AG04450 (cell line): ENCODE data around the gene ELFN1. TPM values are rescaled to one million over a fixed set of nuclear protein-coding genes. Genes with fewer than 3 reads are reported as not detected.

Experiments
- CTCF ChIA-PET: fragments of 300-600, 350-600 bp; formaldehyde crosslinking; extraction: SDS; loops from one replicate; lab custom pipeline; 2022; ENCODE audit warnings: antibody characterized with exemption, inconsistent platforms; lab: Charles Lee
- POLR2A ChIA-PET: fragments of 350-600 bp; formaldehyde crosslinking; extraction: SDS; loops from one replicate; lab custom pipeline; 2021; ENCODE audit warnings: antibody characterized with exemption, inconsistent platforms; lab: Yijun Ruan, JAX
- DNase-seq: peaks from one replicate; pipeline ENCODE4 v3.0.0-alpha.2; 2011; ENCODE audit warnings: low read depth, low spot score
- H3K27ac ChIP-seq: one replicate; pipeline ENCODE4 v1.5.1; 2012; ENCODE audit warnings: low read depth, low read length, control low read depth
- H3K27me3 ChIP-seq: one replicate; pipeline ENCODE4 v1.6.0; 2012; ENCODE audit warnings: low read length; ENCODE audit not compliant: control insufficient read depth, insufficient read depth
- H3K4me3 ChIP-seq: 2 replicates; pipeline ENCODE4 v1.5.1; 2011; ENCODE audit warnings: mild to moderate bottlenecking, low read depth, low read length, control low read depth
- H3K9me3 ChIP-seq: 2 replicates; pipeline ENCODE4 v1.5.1; 2012; ENCODE audit warnings: low read length; ENCODE audit not compliant: control insufficient read depth, insufficient read depth
- polyA plus RNA-seq: library from polyadenylated mRNA; depleted of rRNA; stranded (reverse); fragments of >200 nt; gene quantifications from 2 replicates; pipeline ENCODE4 v1.2.3, GENCODE V29; 2011
- TF ChIP-seq, protein P1 (sequence below): IDR thresholded peaks from 2 replicates; pipeline ENCODE4 v1.5.1; 2011; ENCODE audit warnings: low read depth, low read length, control low read depth, inconsistent platforms

ELFN1 gene
- polyA plus RNA-seq, 1 experiment: 0.10 TPM

DNA sequence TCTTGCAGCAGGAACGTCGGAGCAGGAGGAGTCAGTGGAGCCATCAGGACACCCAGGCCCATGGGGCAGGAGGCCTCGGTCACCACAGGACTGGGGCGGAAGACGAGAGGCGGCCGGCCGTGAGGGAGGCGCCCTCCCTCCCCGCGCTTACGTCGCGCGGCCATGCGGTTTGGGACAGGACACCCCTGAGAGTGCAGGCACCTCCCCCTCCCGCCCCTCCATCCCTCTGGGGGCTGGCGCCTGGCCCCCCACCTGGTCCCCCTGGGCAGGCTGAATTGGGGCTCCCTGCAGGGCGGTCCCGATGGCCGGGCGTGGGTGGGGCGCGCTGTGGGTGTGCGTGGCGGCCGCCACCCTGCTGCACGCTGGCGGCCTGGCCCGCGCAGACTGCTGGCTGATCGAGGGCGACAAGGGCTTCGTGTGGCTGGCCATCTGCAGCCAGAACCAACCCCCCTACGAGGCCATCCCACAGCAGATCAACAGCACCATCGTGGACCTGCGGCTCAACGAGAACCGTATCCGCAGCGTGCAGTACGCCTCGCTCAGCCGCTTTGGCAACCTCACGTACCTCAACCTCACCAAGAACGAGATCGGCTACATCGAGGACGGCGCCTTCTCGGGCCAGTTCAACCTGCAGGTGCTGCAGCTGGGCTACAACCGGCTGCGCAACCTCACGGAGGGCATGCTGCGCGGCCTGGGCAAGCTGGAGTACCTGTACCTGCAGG is 74.4 kb downstream of the ELFN1 start:
- CTCF ChIA-PET: no interaction called here

GRCh38 chr7:1745018-1745532 is 75.0 kb downstream of the ELFN1 start:
- Histone ChIP-seq H3K4me3 (no peak overlapping the region), H3K9me3 (peaks cover 21% of the 10 kb centered on the region), H3K27me3 (peaks cover 10% of the 10 kb centered on the region), H3K27ac (no peak overlapping the region)
- CTCF ChIA-PET: no interaction called here
- POLR2A ChIA-PET: no interaction called here
- TF ChIP-seq, protein P1, sequence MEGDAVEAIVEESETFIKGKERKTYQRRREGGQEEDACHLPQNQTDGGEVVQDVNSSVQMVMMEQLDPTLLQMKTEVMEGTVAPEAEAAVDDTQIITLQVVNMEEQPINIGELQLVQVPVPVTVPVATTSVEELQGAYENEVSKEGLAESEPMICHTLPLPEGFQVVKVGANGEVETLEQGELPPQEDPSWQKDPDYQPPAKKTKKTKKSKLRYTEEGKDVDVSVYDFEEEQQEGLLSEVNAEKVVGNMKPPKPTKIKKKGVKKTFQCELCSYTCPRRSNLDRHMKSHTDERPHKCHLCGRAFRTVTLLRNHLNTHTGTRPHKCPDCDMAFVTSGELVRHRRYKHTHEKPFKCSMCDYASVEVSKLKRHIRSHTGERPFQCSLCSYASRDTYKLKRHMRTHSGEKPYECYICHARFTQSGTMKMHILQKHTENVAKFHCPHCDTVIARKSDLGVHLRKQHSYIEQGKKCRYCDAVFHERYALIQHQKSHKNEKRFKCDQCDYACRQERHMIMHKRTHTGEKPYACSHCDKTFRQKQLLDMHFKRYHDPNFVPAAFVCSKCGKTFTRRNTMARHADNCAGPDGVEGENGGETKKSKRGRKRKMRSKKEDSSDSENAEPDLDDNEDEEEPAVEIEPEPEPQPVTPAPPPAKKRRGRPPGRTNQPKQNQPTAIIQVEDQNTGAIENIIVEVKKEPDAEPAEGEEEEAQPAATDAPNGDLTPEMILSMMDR: no peak
- no peak for DNase-seq

More for the DNA sequence above, 74.4 kb downstream of the ELFN1 start:
- Histone ChIP-seq H3K9me3 (peaks cover 21% of the 10 kb centered on the region), H3K27ac (no peak overlapping the region), H3K27me3 (peaks cover 8% of the 10 kb centered on the region), H3K4me3 (no peak overlapping the region)
- no peak for DNase-seq
- POLR2A ChIA-PET: no interaction called here
- TF ChIP-seq, protein P1: no peak

GRCh38 chr7:1745576-1746490 is 75.8 kb downstream of the ELFN1 start:
- H3K9me3 ChIP-seq: peaks cover 21% of the 10 kb centered on the region
- H3K4me3 ChIP-seq: no peak overlapping the region
- POLR2A ChIA-PET: no interaction called here
- DNase-seq: no peak
- TF ChIP-seq, protein P1: no peak
- CTCF ChIA-PET: no interaction called here
- H3K27ac ChIP-seq: no peak overlapping the region
- H3K27me3 ChIP-seq: peaks cover 11% of the 10 kb centered on the region

GRCh38 chr7:1746491-1746975 is 76.5 kb downstream of the ELFN1 start:
- no peak overlapping the region for H3K4me3 ChIP-seq
- CTCF ChIA-PET: interaction anchor here (0.5 kb wide), 1 partner anchor 448 kb away, joined by 4 read pairs; no protein-coding TSS in a partner anchor

More at GRCh38 chr7:1746491-1746975, 76.5 kb downstream of the ELFN1 start:
- DNase-seq: no peak
- Histone ChIP-seq H3K27ac (no peak overlapping the region), H3K9me3 (peaks cover 21% of the 10 kb centered on the region), H3K27me3 (peaks cover 11% of the 10 kb centered on the region)
- TF ChIP-seq, protein P1: no peak
- POLR2A ChIA-PET: no interaction called here
